Retinal pigment epithelial cell (primary cell): ENCODE measurements around the gene TPD52L2.

ENCODE experiments used
- DNase-seq: peaks from one replicate; pipeline ENCODE4 v3.0.0-alpha.2; 2010; ENCODE audit warnings: low read depth
- H3K4me3 ChIP-seq: 2 replicates; pipeline ENCODE4 v1.5.1; 2011; ENCODE audit warnings: mild to moderate bottlenecking, low read length, control low read depth, moderate library complexity
- CTCF ChIP-seq: conservative IDR thresholded peaks from 2 replicates; pipeline ENCODE4 v1.5.1; 2011; ENCODE audit warnings: low read depth, low read length, control low read depth, inconsistent platforms

The TPD52L2 gene

GRCh38 chr20:63857764-63858392, 7.2 kb upstream of the TPD52L2 start:
- no peak for DNase-seq
- H3K4me3 ChIP-seq = no peak overlapping the region
- TF ChIP-seq CTCF = no peak

- H3K4me3 ChIP-seq = no peak overlapping the region
- no peak for DNase-seq
- TF ChIP-seq CTCF = peak; percentile 51
These were observed 6.5 kb upstream of the TPD52L2 start for GRCh38 chr20:63858393-63859165.

GRCh38 chr20:63859166-63859699, 5.8 kb upstream of the TPD52L2 start:
- no peak overlapping the region for H3K4me3 ChIP-seq
- no peak for TF ChIP-seq CTCF
- no peak for DNase-seq

- TF ChIP-seq CTCF = no peak
- DNase-seq = no peak
- no peak overlapping the region for H3K4me3 ChIP-seq
These were observed 4.6 kb upstream of the TPD52L2 start for GRCh38 chr20:63860325-63861051.

- no peak within 1 kb of the TSS for H3K4me3 ChIP-seq
- TF ChIP-seq CTCF = no peak
- DNase-seq = no peak
These were observed 3.6 kb upstream of the TPD52L2 start, which contains the start of gene ABHD16B for GRCh38 chr20:63861365-63861934. Gene ABHD16B (plus strand): TSS chr20:63861498. CDS start chr20:63861541, 43 bp downstream.

- no peak for TF ChIP-seq CTCF
- DNase-seq = no peak
- H3K4me3 ChIP-seq = no peak overlapping the region
These were observed 2.8 kb upstream of the TPD52L2 start for GRCh38 chr20:63861981-63862901.
